Fibroblast of lung (primary cell): ENCODE data around the gene ADCK1. TPM values are rescaled to one million over a fixed set of nuclear protein-coding genes. Genes with fewer than 3 reads are reported as not detected.
"Not testable (repeated sequence)": the region's sequence is repeated elsewhere in the genome, so short reads cannot be mapped to it uniquely, and the experiment has no call there.

Source experiments
- DNase-seq, 2 donors: peaks; one replicate each; pipeline versions ENCODE4 v3.0.0 to v3.0.0-alpha.2; 2010; ENCODE audit warnings: low read depth in 2 of 2
- H2AFZ ChIP-seq: 2 replicates; pipeline ENCODE4 v1.5.1; 2012; ENCODE audit warnings: low read length, control low read depth, inconsistent platforms
- H3K27ac ChIP-seq: 2 replicates; pipeline ENCODE4 v1.5.1; 2011; ENCODE audit warnings: low read length, control low read depth; ENCODE audit not compliant: insufficient read depth
- H3K27me3 ChIP-seq: 2 replicates; pipeline ENCODE4 v1.5.1; 2011; ENCODE audit warnings: mild to moderate bottlenecking, low read length; ENCODE audit not compliant: control insufficient read depth, insufficient read depth
- H3K36me3 ChIP-seq: 2 replicates; pipeline ENCODE4 v1.5.1; 2011; ENCODE audit warnings: low read length; ENCODE audit not compliant: control insufficient read depth, insufficient read depth
- H3K4me1 ChIP-seq: 2 replicates; pipeline ENCODE4 v1.5.1; 2011; ENCODE audit warnings: low read length; ENCODE audit not compliant: control insufficient read depth, insufficient read depth; ENCODE audit errors: extremely low read depth
- H3K4me2 ChIP-seq: 2 replicates; pipeline ENCODE4 v1.5.1; 2011; ENCODE audit warnings: low read length, control low read depth; ENCODE audit not compliant: insufficient read depth; ENCODE audit errors: extremely low read depth
- H3K4me3 ChIP-seq, 4 experiments: fragments of 200-600 bp in 1 of 4; sonication (generic) in 1 of 4; replicated peaks in 1 of 4; 2 replicates each; pipeline ENCODE4 v1.5.1; 2011 to 2016; ENCODE audit warnings: low read length in 4 of 4, low read depth in 3 of 4, mild to moderate bottlenecking in 3 of 4, control low read depth in 2 of 4, inconsistent platforms in 1 of 4, mixed read lengths in 1 of 4; ENCODE audit not compliant: insufficient read depth in 1 of 4; ENCODE audit errors: control extremely low read depth in 1 of 4
- H3K79me2 ChIP-seq: 2 replicates; pipeline ENCODE4 v1.5.1; 2012; ENCODE audit warnings: mild to moderate bottlenecking, low read length, inconsistent platforms; ENCODE audit not compliant: control insufficient read depth, insufficient read depth
- H3K9ac ChIP-seq: 2 replicates; pipeline ENCODE4 v1.5.1; 2011; ENCODE audit warnings: mild to moderate bottlenecking, low read length, control low read depth; ENCODE audit not compliant: insufficient read depth
- H3K9me3 ChIP-seq: 2 replicates; pipeline ENCODE4 v1.5.1; 2012; ENCODE audit warnings: low read depth, low read length; ENCODE audit not compliant: control insufficient read depth, insufficient read depth
- H4K20me1 ChIP-seq: 2 replicates; pipeline ENCODE4 v1.5.1; 2011; ENCODE audit warnings: low read length; ENCODE audit not compliant: control insufficient read depth, insufficient read depth; ENCODE audit errors: extremely low read depth
- EZH2 ChIP-seq: IDR thresholded peaks from 2 replicates; pipeline ENCODE4 v1.5.1; 2012; ENCODE audit warnings: low read length, control low read depth, mild to moderate bottlenecking; ENCODE audit errors: missing control alignments
- polyA plus RNA-seq, 2 donors: library from polyadenylated mRNA; depleted of rRNA in 1 of 2; stranded (reverse) in 1 of 2; unstranded in 1 of 2; fragments of >200 nt; gene quantifications; 2 replicates each; pipeline ENCODE4 v1.2.1, GENCODE V29; 2011 to 2012; ENCODE audit warnings: missing spikeins in 1 of 2
- total RNA-seq: library from RNA; depleted of rRNA; stranded (reverse); fragments of >200 nt; gene quantifications from 2 replicates; pipeline ENCODE4 v1.2.1, GENCODE V29; 2014
- TF ChIP-seq, protein P1 (sequence below), 2 donors: IDR thresholded peaks in 1 of 2; conservative IDR thresholded peaks in 1 of 2; 1 replicate in 1 of 2; 2 replicates in 1 of 2; pipeline ENCODE4 v1.5.1; 2011 to 2012; ENCODE audit warnings: low read length in 2 of 2, control low read depth in 1 of 2, inconsistent platforms in 1 of 2, low read depth in 1 of 2, mild to moderate bottlenecking in 1 of 2

ADCK1 gene
- total and polyA plus RNA-seq, 2 donors (not counting 1 experiment from before 2014, with no cell fraction given): 4.6 to 4.8 TPM

DNA sequence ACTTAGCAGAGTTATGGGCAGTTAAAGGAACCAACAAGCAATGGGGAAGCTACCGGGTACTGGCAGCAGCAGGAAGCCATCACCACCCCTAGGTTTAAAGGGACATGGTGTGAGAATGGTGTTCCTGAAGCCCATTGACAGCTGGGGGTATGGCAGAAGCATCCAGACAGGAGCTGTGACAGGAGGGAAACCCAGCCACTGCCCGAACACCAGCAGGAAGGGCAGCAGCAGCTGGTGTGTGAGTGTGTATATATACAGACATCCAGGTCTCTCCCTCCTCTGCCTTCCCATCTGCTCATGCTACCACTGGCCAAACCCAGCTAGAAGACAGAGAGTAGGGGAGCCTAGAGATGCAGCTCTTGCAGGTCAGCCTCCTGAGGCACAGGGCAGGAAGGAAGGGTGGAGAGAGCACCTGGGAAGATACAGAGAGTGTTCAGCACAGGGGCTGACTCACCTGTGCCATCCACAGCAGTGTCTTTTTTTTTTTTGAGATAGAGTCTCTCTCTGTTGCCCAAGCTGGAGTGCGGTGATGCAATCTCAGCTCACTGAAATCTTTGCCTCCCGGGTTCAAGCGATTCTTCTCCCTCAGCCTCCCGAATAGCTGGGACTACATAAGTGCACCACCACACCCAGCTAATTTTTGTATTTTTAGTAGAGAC lies 9.2 kb upstream of the ADCK1 start:
- DNase-seq: no peak
- Histone ChIP-seq H4K20me1 (no peaks in the 10 kb centered on the region), H3K4me2 (no peak overlapping the region), H3K79me2 (no peaks in the 10 kb centered on the region), H3K27ac (no peak overlapping the region), H3K4me3 (no peak overlapping the region), H3K27me3 (no peaks in the 10 kb centered on the region), H3K36me3 (no peaks in the 10 kb centered on the region), H2AFZ (no peak overlapping the region), H3K9ac (no peak overlapping the region), H3K9me3 (no peaks in the 10 kb centered on the region), H3K4me1 (no peaks in the 10 kb centered on the region)
- no peak for TF ChIP-seq EZH2
- TF ChIP-seq, protein P1, sequence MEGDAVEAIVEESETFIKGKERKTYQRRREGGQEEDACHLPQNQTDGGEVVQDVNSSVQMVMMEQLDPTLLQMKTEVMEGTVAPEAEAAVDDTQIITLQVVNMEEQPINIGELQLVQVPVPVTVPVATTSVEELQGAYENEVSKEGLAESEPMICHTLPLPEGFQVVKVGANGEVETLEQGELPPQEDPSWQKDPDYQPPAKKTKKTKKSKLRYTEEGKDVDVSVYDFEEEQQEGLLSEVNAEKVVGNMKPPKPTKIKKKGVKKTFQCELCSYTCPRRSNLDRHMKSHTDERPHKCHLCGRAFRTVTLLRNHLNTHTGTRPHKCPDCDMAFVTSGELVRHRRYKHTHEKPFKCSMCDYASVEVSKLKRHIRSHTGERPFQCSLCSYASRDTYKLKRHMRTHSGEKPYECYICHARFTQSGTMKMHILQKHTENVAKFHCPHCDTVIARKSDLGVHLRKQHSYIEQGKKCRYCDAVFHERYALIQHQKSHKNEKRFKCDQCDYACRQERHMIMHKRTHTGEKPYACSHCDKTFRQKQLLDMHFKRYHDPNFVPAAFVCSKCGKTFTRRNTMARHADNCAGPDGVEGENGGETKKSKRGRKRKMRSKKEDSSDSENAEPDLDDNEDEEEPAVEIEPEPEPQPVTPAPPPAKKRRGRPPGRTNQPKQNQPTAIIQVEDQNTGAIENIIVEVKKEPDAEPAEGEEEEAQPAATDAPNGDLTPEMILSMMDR (conservative IDR thresholded peaks at IDR 0.05 in 1 of 2, IDR thresholded peaks at IDR 0.05 in 1 of 2; ENCODE audit: low read depth in 1 of 2, low read length in 2 of 2): no peak

DNA sequence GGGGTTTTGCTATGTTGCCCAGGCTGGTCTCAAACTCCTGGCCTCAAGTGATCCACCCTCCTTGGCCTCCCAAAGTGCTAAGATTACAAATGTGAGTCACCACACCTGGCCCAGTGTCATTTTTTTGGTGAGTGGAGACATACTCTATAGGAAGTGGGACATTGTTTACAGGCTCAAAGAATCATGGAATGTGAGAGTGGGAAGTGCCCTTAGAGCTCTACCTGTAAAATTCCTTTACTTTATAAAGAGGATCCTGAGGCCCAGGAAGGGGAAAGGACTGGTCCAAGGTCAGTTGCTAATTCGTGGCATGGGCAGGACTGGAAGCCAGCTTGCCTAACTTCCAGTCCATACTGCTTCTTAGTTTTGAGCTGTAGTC lies 8.7 kb upstream of the ADCK1 start:
- DNase-seq: no peak

GRCh38 chr14:77793255-77793654 lies 6.7 kb upstream of the ADCK1 start:
- not testable (repeated sequence) for H3K9ac ChIP-seq, H3K27me3 ChIP-seq, H3K4me2 ChIP-seq, DNase-seq, H3K27ac ChIP-seq, H3K4me1 ChIP-seq, H3K36me3 ChIP-seq, H4K20me1 ChIP-seq, H3K79me2 ChIP-seq, H3K4me3 ChIP-seq, H3K9me3 ChIP-seq, H2AFZ ChIP-seq

More for the DNA sequence above, 8.7 kb upstream of the ADCK1 start:
- Histone ChIP-seq H3K9ac (no peak overlapping the region), H3K9me3 (no peaks in the 10 kb centered on the region), H3K27ac (no peak overlapping the region), H4K20me1 (no peaks in the 10 kb centered on the region), H3K36me3 (no peaks in the 10 kb centered on the region), H3K4me2 (no peak overlapping the region), H3K27me3 (no peaks in the 10 kb centered on the region), H2AFZ (no peak overlapping the region), H3K4me3 (no peak overlapping the region), H3K79me2 (no peaks in the 10 kb centered on the region), H3K4me1 (no peaks in the 10 kb centered on the region)
- TF ChIP-seq, protein P1 (conservative IDR thresholded peaks at IDR 0.05 in 1 of 2, IDR thresholded peaks at IDR 0.05 in 1 of 2; ENCODE audit: low read depth in 1 of 2, low read length in 2 of 2): no peak
- no peak for TF ChIP-seq EZH2
